T-cell (primary cell): ENCODE data around the gene VTCN1. TPM values are rescaled to one million over a fixed set of nuclear protein-coding genes. Genes with fewer than 3 reads are reported as not detected.

Source experiments
- ATAC-seq, 4 experiments: fragments of 200-7000 bp in 3 of 4; fragments of 150-1000 bp in 1 of 4; cut with Tn5 transposase; replicated peaks in 1 of 4; 1 replicate in 3 of 4; 2 replicates in 1 of 4; pipeline ENCODE4 v1.10.0; 2021; ENCODE audit warnings: moderate library complexity in 3 of 4, mild to moderate bottlenecking in 2 of 4, moderate number of reproducible peaks in 1 of 4
- CTCF ChIA-PET, 2 donors: fragments of 300-600 bp; sonication (Branson Sonifier 250); formaldehyde crosslinking; loops; one replicate each; lab custom pipeline; 2022; ENCODE audit warnings: antibody characterized with exemption in 2 of 2; lab: Charles Lee
- POLR2A ChIA-PET, 2 donors: fragments of 300-600 bp; sonication (Branson Sonifier 250); formaldehyde crosslinking; loops; one replicate each; lab custom pipeline; 2022; ENCODE audit warnings: antibody characterized with exemption in 2 of 2; lab: Charles Lee
- DNase-seq, 35 experiments: peaks; one replicate each; pipeline versions ENCODE4 v3.0.0 to v3.0.0-alpha.2; 2013 to 2023
- H3K27ac ChIP-seq: one replicate; pipeline ENCODE4 v1.5.1; 2013; ENCODE audit warnings: low read length
- H3K27me3 ChIP-seq, 2 experiments: replicated peaks in 1 of 2; 1 replicate in 1 of 2; 2 replicates in 1 of 2; pipeline versions ENCODE4 v1.6.1 to v1.7.0; 2013; ENCODE audit warnings: low read length in 1 of 2, mixed read lengths in 1 of 2; ENCODE audit not compliant: control insufficient read depth in 2 of 2, insufficient read depth in 2 of 2; ENCODE audit errors: extremely low read depth in 1 of 2
- H3K36me3 ChIP-seq, 2 donors: 1 replicate in 1 of 2; 2 replicates in 1 of 2; pipeline versions ENCODE4 v1.6.1 to v1.7.0; 2013; ENCODE audit warnings: low read length in 1 of 2; ENCODE audit not compliant: control insufficient read depth in 2 of 2, insufficient read depth in 1 of 2; ENCODE audit errors: extremely low read depth in 1 of 2
- H3K4me1 ChIP-seq, 2 experiments: 1 replicate in 1 of 2; 2 replicates in 1 of 2; pipeline versions ENCODE4 v1.6.1 to v1.7.0; 2013; ENCODE audit warnings: low read length in 2 of 2, mixed read lengths in 1 of 2; ENCODE audit not compliant: insufficient read depth in 2 of 2, control insufficient read depth in 1 of 2; ENCODE audit errors: extremely low read depth in 1 of 2
- H3K4me3 ChIP-seq, 2 donors: 1 replicate in 1 of 2; 2 replicates in 1 of 2; pipeline versions ENCODE4 v1.5.1 to v1.7.0; 2013; ENCODE audit warnings: mild to moderate bottlenecking in 2 of 2, low read length in 1 of 2, moderate library complexity in 1 of 2; ENCODE audit not compliant: control insufficient read depth in 1 of 2; ENCODE audit errors: extremely low read depth in 1 of 2
- H3K9me3 ChIP-seq: 2 replicates; pipeline ENCODE4 v1.7.0; 2013
- H3K27ac Mint-ChIP-seq, 2 donors: one replicate each; pipeline ENCODE4 v1.8.0; 2020 to 2021; ENCODE audit warnings: mild to moderate bottlenecking in 2 of 2, mixed read lengths in 2 of 2
- H3K27me3 Mint-ChIP-seq, 2 donors: one replicate each; pipeline ENCODE4 v1.8.0; 2021 to 2022; ENCODE audit warnings: mixed read lengths in 2 of 2
- H3K36me3 Mint-ChIP-seq: one replicate; pipeline ENCODE4 v1.8.0; 2021; ENCODE audit warnings: mixed read lengths
- H3K4me1 Mint-ChIP-seq, 3 donors: one replicate each; pipeline ENCODE4 v1.8.0; 2020 to 2022; ENCODE audit warnings: mixed read lengths in 3 of 3, mild to moderate bottlenecking in 1 of 3
- H3K4me3 Mint-ChIP-seq, 3 donors: one replicate each; pipeline ENCODE4 v1.8.0; 2020 to 2022; ENCODE audit warnings: mild to moderate bottlenecking in 3 of 3, mixed read lengths in 3 of 3, moderate library complexity in 3 of 3
- H3K9me3 Mint-ChIP-seq, 3 donors: one replicate each; pipeline ENCODE4 v1.8.0; 2020 to 2022; ENCODE audit warnings: mixed read lengths in 3 of 3
- WGBS: methylation state at CpG from one replicate; pipeline ENCODE4 v1.1.5; 2013; ENCODE audit warnings: missing lambda C conversion rate; ENCODE audit not compliant: insufficient coverage; 5-methylcytosine and 5-hydroxymethylcytosine counted together
- total RNA-seq, 35 experiments: library from RNA in 6 of 35; stranded (reverse) in 6 of 35; fragments of 120-200 nt in 1 of 35; gene quantifications; one replicate each; pipeline versions ENCODE4 v1.2.1 to v1.2.4 and lab custom pipeline; 2013 to 2026

Gene VTCN1
- total RNA-seq, 5 donors from 2014 or later (not counting 1 experiment from before 2014, with no cell fraction given) = not detected

DNA sequence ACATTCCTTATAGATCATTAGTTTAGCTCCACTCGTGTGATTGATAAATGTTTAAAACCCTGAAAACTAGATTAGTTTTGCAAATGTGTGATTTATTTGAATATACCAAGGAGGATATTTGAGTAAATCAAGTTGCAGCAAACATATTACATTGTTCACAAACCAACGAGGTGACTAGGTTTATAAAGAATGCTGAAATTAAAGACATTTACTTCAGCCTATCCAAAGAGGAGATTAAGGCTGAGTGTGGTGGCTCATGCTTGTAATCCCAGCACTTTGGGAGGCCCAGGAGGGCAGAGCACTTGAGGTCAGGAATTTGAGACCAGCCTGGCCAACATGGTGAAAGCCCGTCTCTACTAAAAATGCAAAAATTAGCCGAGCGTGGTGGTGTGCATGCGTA, 34.1 kb downstream of the VTCN1 start:
- ATAC-seq (no peak), DNase-seq (no peak)
- no peaks in the 10 kb centered on the region for H3K36me3 ChIP-seq
- H3K27me3 ChIP-seq = peaks cover 0 to 2% of the 10 kb centered on the region in 2 experiments
- no peak overlapping the region for H3K4me3 Mint-ChIP-seq
- H3K27ac Mint-ChIP-seq = no peak overlapping the region
- H3K4me1 ChIP-seq = no peaks in the 10 kb centered on the region
- H3K27ac ChIP-seq = no peak overlapping the region
- H3K9me3 ChIP-seq = no peaks in the 10 kb centered on the region
- ChIA-PET POLR2A (no interaction called here), CTCF (no interaction called here)
- no peaks in the 10 kb centered on the region for H3K36me3 Mint-ChIP-seq
- H3K9me3 Mint-ChIP-seq = no peaks in the 10 kb centered on the region
- H3K4me1 Mint-ChIP-seq = no peaks in the 10 kb centered on the region
- no peak overlapping the region for H3K4me3 ChIP-seq
- H3K27me3 Mint-ChIP-seq = peaks cover 0 to 4% of the 10 kb centered on the region in 2 donors
- 100% methylated on average over 3 of the region's 6 CpGs for WGBS

DNA sequence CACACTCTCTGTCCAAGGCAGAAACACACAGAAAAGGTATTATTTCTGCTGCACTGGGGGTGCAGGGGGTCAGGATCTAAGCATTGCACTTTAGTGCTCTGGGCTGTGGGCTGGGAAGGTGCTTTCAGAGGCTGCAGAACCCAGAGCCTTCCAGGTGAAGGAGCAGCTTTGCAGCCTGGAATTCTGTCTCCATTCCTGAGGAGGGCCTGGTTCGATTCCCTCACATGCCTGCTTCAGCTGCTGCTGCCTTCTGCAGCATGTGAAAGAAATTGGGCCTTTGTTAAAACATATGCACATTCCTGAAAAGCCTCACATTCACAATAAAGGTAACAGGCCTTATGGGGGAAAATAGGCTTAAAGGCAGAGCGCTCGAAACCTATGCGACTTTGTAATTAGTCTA, 35.9 kb downstream of the VTCN1 start:
- DNase-seq (no peak), ATAC-seq (no peak)
- no peak overlapping the region for H3K4me3 ChIP-seq
- H3K9me3 ChIP-seq = no peaks in the 10 kb centered on the region
- POLR2A ChIA-PET = interaction anchor here in 1 of 2 donors (0.6 kb wide), 1 partner anchor 13 kb away, joined by 4 read pairs; no protein-coding TSS in a partner anchor
- no peak overlapping the region for H3K4me3 Mint-ChIP-seq
- no peaks in the 10 kb centered on the region for H3K4me1 ChIP-seq
- no peaks in the 10 kb centered on the region for H3K36me3 ChIP-seq
- H3K27me3 ChIP-seq = peaks cover 0 to 2% of the 10 kb centered on the region in 2 experiments
- no peak overlapping the region for H3K27ac ChIP-seq
- H3K36me3 Mint-ChIP-seq = no peaks in the 10 kb centered on the region
- H3K27me3 Mint-ChIP-seq = peaks cover 0 to 10% of the 10 kb centered on the region in 2 donors
- no peaks in the 10 kb centered on the region for H3K4me1 Mint-ChIP-seq
- no CpG with 5 or more reads among the region's 4 CpGs for WGBS
- CTCF ChIA-PET = no interaction called here
- no peak overlapping the region for H3K27ac Mint-ChIP-seq
- no peaks in the 10 kb centered on the region for H3K9me3 Mint-ChIP-seq

DNA sequence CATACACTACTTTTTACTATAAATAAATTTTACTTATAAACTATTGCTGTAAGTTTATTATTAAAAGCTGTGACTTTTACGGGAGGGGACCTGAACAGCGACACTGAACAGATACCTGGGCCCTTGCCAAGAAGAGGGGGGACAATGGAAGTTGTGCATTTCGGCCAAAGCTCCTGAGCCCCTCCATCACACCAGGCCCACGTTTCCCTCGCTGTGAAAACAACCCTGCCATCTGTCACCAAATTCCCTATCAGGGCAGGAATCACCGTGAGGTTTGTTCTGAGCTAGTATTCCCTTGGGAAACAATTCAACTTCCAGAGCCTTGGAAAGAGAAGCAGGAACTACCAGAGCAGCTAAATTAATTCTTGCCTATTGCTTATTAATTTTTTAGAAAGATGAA, 37.0 kb downstream of the VTCN1 start:
- H3K36me3 ChIP-seq = no peaks in the 10 kb centered on the region

DNA sequence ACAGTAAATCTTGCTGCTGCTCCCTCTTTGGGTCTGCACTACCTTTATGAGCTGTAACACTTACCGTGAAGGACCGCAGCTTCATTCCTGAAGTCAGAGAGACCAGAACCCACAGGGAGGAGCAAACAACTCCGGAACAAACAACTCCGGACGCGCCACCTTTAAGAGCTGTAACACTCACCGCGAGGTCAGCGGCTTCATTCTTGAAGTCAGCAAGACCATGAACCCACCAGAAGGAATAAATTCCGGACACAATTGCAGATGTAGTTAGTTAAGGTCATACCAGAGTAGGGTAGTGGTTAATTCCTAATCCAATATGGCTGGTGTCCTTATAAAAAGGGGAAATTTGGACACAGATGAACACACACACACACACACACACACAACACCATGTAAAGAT, 37.7 kb downstream of the VTCN1 start:
- no peaks in the 10 kb centered on the region for H3K4me1 Mint-ChIP-seq
- Histone ChIP-seq H3K27me3 (peaks cover 0 to 2% of the 10 kb centered on the region in 2 experiments), H3K4me1 (no peaks in the 10 kb centered on the region), H3K9me3 (no peaks in the 10 kb centered on the region), H3K4me3 (no peak overlapping the region), H3K36me3 (no peaks in the 10 kb centered on the region), H3K27ac (no peak overlapping the region)
- no peaks in the 10 kb centered on the region for H3K9me3 Mint-ChIP-seq
- no peak overlapping the region for H3K4me3 Mint-ChIP-seq
- 97% methylated on average over 3 of the region's 10 CpGs for WGBS
- ATAC-seq (no peak), DNase-seq (no peak)
- H3K27ac Mint-ChIP-seq = no peak overlapping the region
- CTCF ChIA-PET = no interaction called here
- peaks cover 0 to 10% of the 10 kb centered on the region in 2 donors for H3K27me3 Mint-ChIP-seq
- POLR2A ChIA-PET = no interaction called here
- no peaks in the 10 kb centered on the region for H3K36me3 Mint-ChIP-seq

More for the DNA sequence above, 37.0 kb downstream of the VTCN1 start:
- Histone ChIP-seq H3K27ac (no peak overlapping the region), H3K4me3 (no peak overlapping the region), H3K9me3 (no peaks in the 10 kb centered on the region), H3K4me1 (no peaks in the 10 kb centered on the region), H3K27me3 (peaks cover 0 to 2% of the 10 kb centered on the region in 2 experiments)
- WGBS = no CpG with 5 or more reads among the region's 6 CpGs
- Mint-ChIP-seq H3K36me3 (no peaks in the 10 kb centered on the region), H3K4me3 (no peak overlapping the region), H3K27me3 (peaks cover 0 to 10% of the 10 kb centered on the region in 2 donors), H3K9me3 (no peaks in the 10 kb centered on the region), H3K4me1 (no peaks in the 10 kb centered on the region), H3K27ac (no peak overlapping the region)
- ChIA-PET POLR2A (no interaction called here), CTCF (no interaction called here)
- no peak for ATAC-seq
- no peak for DNase-seq

GRCh38 chr1:117171900-117172511, 38.7 kb downstream of the VTCN1 start:
- Mint-ChIP-seq H3K4me3 (no peak overlapping the region), H3K27me3 (peaks cover 0 to 10% of the 10 kb centered on the region in 2 donors), H3K36me3 (no peaks in the 10 kb centered on the region), H3K9me3 (no peaks in the 10 kb centered on the region), H3K27ac (no peak overlapping the region), H3K4me1 (no peaks in the 10 kb centered on the region)
- no peaks in the 10 kb centered on the region for H3K4me1 ChIP-seq
- no peak overlapping the region for H3K4me3 ChIP-seq
- ChIA-PET CTCF (no interaction called here), POLR2A (interaction anchor here in 1 of 2 donors (0.6 kb wide), 1 partner anchor 15 kb away, joined by 8 read pairs; no protein-coding TSS in a partner anchor)
- no peak overlapping the region for H3K27ac ChIP-seq
- DNase-seq (no peak), ATAC-seq (no peak)
- H3K9me3 ChIP-seq = no peaks in the 10 kb centered on the region
- H3K36me3 ChIP-seq = no peaks in the 10 kb centered on the region
- peaks cover 0 to 2% of the 10 kb centered on the region in 2 experiments for H3K27me3 ChIP-seq
- 90% methylated on average over 14 of the region's 18 CpGs for WGBS

DNA sequence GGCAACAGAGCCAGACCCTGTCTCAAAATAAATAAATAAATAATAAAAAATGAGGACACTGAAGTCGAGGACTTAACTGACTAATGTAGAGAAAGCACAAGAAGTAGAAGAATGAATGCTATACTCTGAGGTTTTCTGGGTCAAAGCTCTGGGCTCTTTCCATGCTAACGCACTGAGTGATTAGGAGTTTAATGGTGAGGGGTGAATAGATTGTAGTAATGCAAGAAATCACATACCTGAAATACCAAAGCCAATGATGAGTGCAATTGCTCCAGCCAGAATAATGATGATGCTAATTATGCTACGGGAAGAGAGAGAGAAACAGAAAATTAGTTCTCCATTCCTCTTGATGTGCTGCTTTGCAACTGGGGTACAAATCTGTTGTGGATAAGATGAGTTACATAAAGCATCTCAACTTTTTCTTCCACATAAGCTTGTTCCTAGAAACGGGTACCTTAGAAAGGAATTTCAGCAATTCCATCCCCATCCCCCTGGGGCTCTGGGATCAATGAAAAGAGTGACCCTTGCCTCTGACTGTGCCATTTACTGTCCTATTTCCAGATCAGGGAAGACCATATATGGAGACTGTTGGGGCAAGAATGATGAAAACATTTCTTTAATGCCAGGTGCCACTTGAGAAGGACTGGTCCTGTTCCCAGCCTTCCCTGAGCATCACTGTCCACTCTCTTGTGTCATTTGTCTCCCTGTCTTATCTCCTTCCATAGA, 40.7 kb downstream of the VTCN1 start:
- WGBS = no CpG with 5 or more reads among the region's 4 CpGs
- H3K4me1 Mint-ChIP-seq = no peaks in the 10 kb centered on the region
- peaks cover 1 to 12% of the 10 kb centered on the region in 2 donors for H3K27me3 Mint-ChIP-seq
- H3K27ac Mint-ChIP-seq = no peak overlapping the region
- H3K27me3 ChIP-seq = peaks cover 0 to 2% of the 10 kb centered on the region in 2 experiments
- ChIA-PET POLR2A (no interaction called here), CTCF (no interaction called here)
- no peaks in the 10 kb centered on the region for H3K4me1 ChIP-seq
- H3K36me3 ChIP-seq = no peaks in the 10 kb centered on the region
- no peak overlapping the region for H3K4me3 ChIP-seq
- DNase-seq (no peak), ATAC-seq (no peak)
- no peaks in the 10 kb centered on the region for H3K9me3 Mint-ChIP-seq
- H3K27ac ChIP-seq = no peak overlapping the region
- H3K36me3 Mint-ChIP-seq = no peaks in the 10 kb centered on the region
- no peak overlapping the region for H3K4me3 Mint-ChIP-seq
- no peaks in the 10 kb centered on the region for H3K9me3 ChIP-seq
